Endothelial cell of umbilical vein (primary cell): ENCODE measurements around the gene CDK19. TPM values are rescaled to one million over a fixed set of nuclear protein-coding genes. Genes with fewer than 3 reads are reported as not detected.

Experiments used
- BruUV-seq: library from RNA; stranded (reverse); fragments of 400-500 nt; replicated peaks from 2 replicates; lab custom pipeline; 2021; lab: Mats Ljungman, UMichigan
- CTCF ChIA-PET: fragments of 300-600, 350-600 bp; sonication (Branson Sonifier 250); formaldehyde crosslinking; loops from one replicate; lab custom pipeline; 2021; ENCODE audit warnings: antibody characterized with exemption, inconsistent platforms; lab: Charles Lee
- POLR2A ChIA-PET: fragments of 300-600, 350-600 bp; sonication (Branson Sonifier 250); formaldehyde crosslinking; loops from one replicate; lab custom pipeline; 2021; ENCODE audit warnings: antibody characterized with exemption, inconsistent platforms; lab: Charles Lee
- DNase-seq: peaks from one replicate; pipeline ENCODE4 v3.0.0-alpha.2; 2011; ENCODE audit warnings: low read depth, low spot score
- FAIRE-seq: peaks from 2 replicates; lab custom pipeline; 2011; peaks lifted over from hg19 to GRCh38; lab: Jason Lieb, UNC
- H2AFZ ChIP-seq: 2 replicates; pipeline ENCODE4 v1.6.0; 2012; ENCODE audit warnings: low read depth, low read length, control low read depth, inconsistent platforms
- H3K27ac ChIP-seq: 2 replicates; pipeline ENCODE4 v1.5.1; 2011; ENCODE audit warnings: low read depth, mild to moderate bottlenecking, control low read depth, low read length, moderate library complexity; ENCODE audit not compliant: insufficient read depth
- H3K27me3 ChIP-seq, 2 experiments: 2 replicates each; pipeline versions ENCODE4 v1.6.0 to v1.6.1; 2011; ENCODE audit warnings: low read length in 2 of 2, mixed read lengths in 1 of 2; ENCODE audit not compliant: control insufficient read depth in 2 of 2, insufficient read depth in 2 of 2
- H3K36me3 ChIP-seq, 2 experiments: 2 replicates in 1 of 2; 3 replicates in 1 of 2; pipeline ENCODE4 v1.5.1; 2011; ENCODE audit warnings: low read length in 2 of 2, mild to moderate bottlenecking in 1 of 2, moderate library complexity in 1 of 2; ENCODE audit not compliant: control insufficient read depth in 2 of 2, insufficient read depth in 2 of 2; ENCODE audit errors: extremely low read depth in 1 of 2
- H3K4me1 ChIP-seq: 3 replicates; pipeline ENCODE4 v1.5.1; 2011; ENCODE audit warnings: mild to moderate bottlenecking, low read length; ENCODE audit not compliant: control insufficient read depth, insufficient read depth; ENCODE audit errors: extremely low read depth
- H3K4me2 ChIP-seq: 2 replicates; pipeline ENCODE4 v1.6.1; 2011; ENCODE audit warnings: low read length, control low read depth, mixed read lengths; ENCODE audit not compliant: insufficient read depth
- H3K4me3 ChIP-seq, 3 experiments: fragments of 200-600 bp in 1 of 3; sonication (generic), shearing (Covaris generic) in 1 of 3; replicated peaks in 1 of 3; 2 replicates each; pipeline ENCODE4 v1.5.1; 2011 to 2016; ENCODE audit warnings: control low read depth in 3 of 3, low read length in 3 of 3, mild to moderate bottlenecking in 2 of 3, inconsistent platforms in 1 of 3, low read depth in 1 of 3, moderate library complexity in 1 of 3; ENCODE audit not compliant: insufficient read depth in 1 of 3
- H3K79me2 ChIP-seq: 2 replicates; pipeline ENCODE4 v1.6.0; 2012; ENCODE audit warnings: low read length, inconsistent platforms; ENCODE audit not compliant: control insufficient read depth, insufficient read depth
- H3K9ac ChIP-seq: replicated peaks from 2 replicates; pipeline ENCODE3; 2011; ENCODE audit warnings: low read length, control low read depth; ENCODE audit not compliant: insufficient read depth; ENCODE audit errors: extremely low read depth
- H3K9me1 ChIP-seq: replicated peaks from 3 replicates; pipeline ENCODE4 v1.6.0; 2011; ENCODE audit warnings: mild to moderate bottlenecking, low read length; ENCODE audit not compliant: control insufficient read depth, insufficient read depth; ENCODE audit errors: extremely low read depth
- H3K9me3 ChIP-seq: replicated peaks from 2 replicates; pipeline ENCODE4 v1.5.1; 2012; ENCODE audit warnings: low read length, inconsistent platforms; ENCODE audit not compliant: control insufficient read depth, insufficient read depth
- H4K20me1 ChIP-seq: replicated peaks from 2 replicates; pipeline ENCODE3; 2011; ENCODE audit warnings: mild to moderate bottlenecking, low read length; ENCODE audit not compliant: control insufficient read depth, insufficient read depth; ENCODE audit errors: extremely low read depth
- CTCF ChIP-seq, 2 donors: IDR thresholded peaks; 1 replicate in 1 of 2; 2 replicates in 1 of 2; pipeline ENCODE4 v1.5.1; 2011; ENCODE audit warnings: low read length in 2 of 2, mild to moderate bottlenecking in 2 of 2, moderate library complexity in 2 of 2, control low read depth in 1 of 2, inconsistent platforms in 1 of 2, low read depth in 1 of 2; ENCODE audit not compliant: insufficient read depth in 1 of 2; ENCODE audit errors: extremely low read depth in 1 of 2
- EZH2 ChIP-seq: IDR thresholded peaks from 2 replicates; pipeline ENCODE4 v1.6.1; 2012; ENCODE audit warnings: borderline replicate concordance, low read depth, mild to moderate bottlenecking, moderate library complexity, low read length, inconsistent platforms; ENCODE audit not compliant: severe bottlenecking
- FOS ChIP-seq: IDR thresholded peaks from 2 replicates; pipeline ENCODE4 v1.6.1; 2011; ENCODE audit warnings: mild to moderate bottlenecking, low read length, moderate library complexity, borderline replicate concordance; ENCODE audit not compliant: insufficient read depth
- GATA2 ChIP-seq: IDR thresholded peaks from 2 replicates; pipeline ENCODE4 v1.7.0; 2011; ENCODE audit warnings: low read depth, mild to moderate bottlenecking, moderate library complexity, mixed read lengths, low read length; ENCODE audit not compliant: insufficient read length, insufficient read depth
- JUN ChIP-seq: IDR thresholded peaks from 2 replicates; pipeline ENCODE4 v1.6.1; 2011; ENCODE audit warnings: borderline replicate concordance, low read depth; ENCODE audit not compliant: insufficient read length, insufficient read depth
- MAX ChIP-seq: IDR thresholded peaks from 2 replicates; pipeline ENCODE4 v1.6.1; 2011; ENCODE audit not compliant: insufficient read depth, insufficient read length
- MYC ChIP-seq: IDR thresholded peaks from one replicate; pipeline ENCODE4 v1.6.1; 2011; ENCODE audit warnings: mild to moderate bottlenecking, low read depth, low read length
- POLR2A ChIP-seq: IDR thresholded peaks from 2 replicates; pipeline ENCODE4 v1.6.1; 2012; ENCODE audit warnings: low read depth, mild to moderate bottlenecking, control low read depth, low read length
- POLR2AphosphoS5 ChIP-seq: IDR thresholded peaks from 2 replicates; pipeline ENCODE4 v1.6.1; 2012; ENCODE audit warnings: low read depth, mild to moderate bottlenecking, control low read depth, low read length, moderate library complexity; ENCODE audit not compliant: insufficient read depth
- dilution Hi-C: fragments of 300-500 bp; cut with MboI; formaldehyde crosslinking; loops from one replicate; pipeline ENCODE4 v1.15.0; 2019; ENCODE audit warnings: low sequenced_read_pairs; ENCODE audit not compliant: extremely low pct_ligation_motif_present
- intact Hi-C: fragments of 100-400 bp; cut with micrococcal nuclease; formaldehyde crosslinking; loops from one replicate; pipeline ENCODE4 v1.10.0; 2022
- polyA plus RNA-seq, 4 experiments: library from polyadenylated mRNA; depleted of rRNA in 3 of 4; stranded (reverse) in 3 of 4; unstranded in 1 of 4; fragments of >200 nt; gene quantifications; 2 replicates each; pipeline versions ENCODE4 v1.2.1 to v1.2.3, GENCODE V29; 2011 to 2012; ENCODE audit warnings: missing spikeins in 1 of 4
- total RNA-seq: library from RNA; stranded (reverse); gene quantifications from 2 replicates; pipeline ENCODE4 v1.2.3, GENCODE V29; 2021

CDK19 gene
- total and polyA plus RNA-seq, 2 donors (not counting 3 experiments of a cell fraction or from before 2014, with no cell fraction given): 4.6 to 12.1 TPM

GRCh38 chr6:110655821-110656220 lies 159.4 kb downstream of the CDK19 start:
- no peaks in the 10 kb centered on the region for H4K20me1 ChIP-seq
- ChIA-PET CTCF (interaction anchor here (1.2 kb wide), 1 partner anchor 26 kb away, joined by 3 read pairs; no protein-coding TSS in a partner anchor), POLR2A (no interaction called here)
- TF ChIP-seq CTCF (IDR thresholded peaks at IDR 0.05; ENCODE audit: extremely low read depth in 1 of 2, insufficient read depth in 1 of 2, low read depth in 1 of 2, low read length in 2 of 2): no peak
- H3K9me1 ChIP-seq: no peaks in the 10 kb centered on the region
- H3K36me3 ChIP-seq: no peaks in the 10 kb centered on the region
- DNase-seq: no peak
- no peaks in the 10 kb centered on the region for H3K27me3 ChIP-seq
- no peak overlapping the region for H3K9ac ChIP-seq
- no peak overlapping the region for H3K4me3 ChIP-seq
- no peaks in the 10 kb centered on the region for H3K4me1 ChIP-seq
- no peaks in the 10 kb centered on the region for H3K9me3 ChIP-seq
- H3K79me2 ChIP-seq: no peaks in the 10 kb centered on the region
- H2AFZ ChIP-seq: no peak overlapping the region
- no peak overlapping the region for H3K27ac ChIP-seq
- no TSS peak for BruUV-seq
- intact Hi-C loops: no loop called here
- no peak for FAIRE-seq
- no peak overlapping the region for H3K4me2 ChIP-seq
- dilution Hi-C loops: no loop called here

GRCh38 chr6:110654096-110654820 lies 161.0 kb downstream of the CDK19 start:
- Histone ChIP-seq H3K27me3 (no peaks in the 10 kb centered on the region), H3K36me3 (no peaks in the 10 kb centered on the region), H3K9ac (no peak overlapping the region), H3K4me3 (no peak overlapping the region), H3K27ac (no peak overlapping the region), H3K9me1 (no peaks in the 10 kb centered on the region), H3K9me3 (no peaks in the 10 kb centered on the region), H2AFZ (no peak overlapping the region), H4K20me1 (no peaks in the 10 kb centered on the region), H3K4me2 (no peak overlapping the region), H3K4me1 (no peaks in the 10 kb centered on the region), H3K79me2 (no peaks in the 10 kb centered on the region)
- dilution Hi-C loops: no loop called here
- DNase-seq (no peak), FAIRE-seq (no peak)
- intact Hi-C loops: no loop called here
- ChIA-PET POLR2A (no interaction called here), CTCF (no interaction called here)
- no TSS peak for BruUV-seq
- TF ChIP-seq POLR2A: no peak
- TF ChIP-seq FOS: no peak
- no peak for TF ChIP-seq MAX
- TF ChIP-seq JUN: no peak
- TF ChIP-seq EZH2: no peak
- no peak for TF ChIP-seq CTCF (IDR thresholded peaks at IDR 0.05; ENCODE audit: extremely low read depth in 1 of 2, insufficient read depth in 1 of 2, low read depth in 1 of 2, low read length in 2 of 2)
- no peak for TF ChIP-seq POLR2AphosphoS5
- TF ChIP-seq GATA2: no peak
- TF ChIP-seq MYC: no peak
